ENCODE measurements around the gene GPC5.

GPC5 gene

DNA sequence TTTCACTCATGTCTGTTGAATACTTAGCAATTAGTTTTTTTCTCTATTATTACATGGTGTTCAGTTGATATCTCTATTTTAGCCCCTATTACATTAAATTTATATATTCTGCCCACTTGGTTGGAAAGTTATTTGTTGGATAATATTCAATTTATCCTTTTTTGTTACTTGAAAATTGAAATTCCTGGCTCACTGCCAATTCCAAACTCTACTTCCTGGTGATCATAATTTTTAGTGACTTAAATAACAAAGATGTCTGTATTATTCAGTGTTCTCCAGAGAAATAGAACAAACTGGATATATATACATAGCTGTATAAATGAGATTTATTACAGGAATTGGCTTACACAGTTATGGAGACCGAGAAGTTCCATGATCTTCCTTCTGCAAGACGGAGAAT is 93.6 kb downstream of the GPC5 start:
- TF ChIP-seq YY1 (IDR thresholded peaks at IDR 0.05; ENCODE audit: low read depth) (no peak), NFIC (IDR thresholded peaks at IDR 0.05) (peak; percentile 35; the same call in 1 of the 2 replicates)

DNA sequence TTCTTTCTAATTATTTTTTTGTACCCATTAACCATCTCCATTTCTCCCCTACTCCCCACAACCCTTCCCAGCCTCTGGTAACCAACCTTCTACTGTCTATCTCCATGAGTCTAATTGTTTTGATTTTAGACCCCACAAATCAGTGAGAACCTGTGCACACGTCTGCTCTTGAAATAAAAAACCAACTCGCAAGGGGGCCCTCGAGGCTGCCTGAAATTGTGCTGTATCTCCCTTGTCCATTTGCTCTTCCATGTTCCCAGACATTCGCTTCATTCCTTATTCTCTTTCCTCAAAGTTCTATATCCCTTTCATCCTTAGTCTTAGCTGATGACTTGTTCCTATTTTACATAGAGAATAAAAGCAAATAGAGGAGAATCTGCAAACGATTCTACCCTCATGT is 95.0 kb downstream of the GPC5 start:
- TF ChIP-seq FOXM1 (IDR thresholded peaks at IDR 0.05; ENCODE audit: borderline replicate concordance, low read depth) (no peak), RAD21 (IDR thresholded peaks at IDR 0.05; ENCODE audit: low read depth) (no peak), EP300 (IDR thresholded peaks at IDR 0.05; ENCODE audit: borderline replicate concordance) (no peak), NFIC (IDR thresholded peaks at IDR 0.05) (no peak), TEAD4 (IDR thresholded peaks at IDR 0.05) (no peak)

DNA sequence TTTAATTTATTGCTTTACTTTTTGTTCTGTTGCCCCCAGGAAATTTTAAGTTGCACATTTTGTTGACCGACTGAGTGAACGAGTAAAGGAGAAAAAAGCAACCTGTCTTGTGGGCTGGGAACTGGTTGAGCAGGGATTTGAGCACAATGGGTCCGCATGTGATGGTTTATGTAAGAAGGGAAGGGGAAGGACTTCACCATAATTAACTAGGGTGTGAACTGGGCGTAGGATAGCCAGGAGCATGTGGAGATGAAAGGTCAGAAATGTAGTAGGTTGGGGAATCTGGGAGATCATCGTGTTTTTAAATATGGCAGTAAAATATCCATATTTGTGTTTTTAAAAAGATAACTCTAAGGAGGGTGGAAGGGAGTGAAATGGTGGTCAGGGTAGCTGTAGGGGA is 99.9 kb downstream of the GPC5 start:
- TF ChIP-seq, protein P1, sequence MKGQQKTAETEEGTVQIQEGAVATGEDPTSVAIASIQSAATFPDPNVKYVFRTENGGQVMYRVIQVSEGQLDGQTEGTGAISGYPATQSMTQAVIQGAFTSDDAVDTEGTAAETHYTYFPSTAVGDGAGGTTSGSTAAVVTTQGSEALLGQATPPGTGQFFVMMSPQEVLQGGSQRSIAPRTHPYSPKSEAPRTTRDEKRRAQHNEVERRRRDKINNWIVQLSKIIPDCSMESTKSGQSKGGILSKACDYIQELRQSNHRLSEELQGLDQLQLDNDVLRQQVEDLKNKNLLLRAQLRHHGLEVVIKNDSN (IDR thresholded peaks at IDR 0.05): no peak
- TF ChIP-seq RAD21 (IDR thresholded peaks at IDR 0.05; ENCODE audit: low read depth) (no peak), EGR1 (IDR thresholded peaks at IDR 0.05) (no peak), TEAD4 (IDR thresholded peaks at IDR 0.05) (no peak), EP300 (IDR thresholded peaks at IDR 0.05; ENCODE audit: borderline replicate concordance) (no peak), ZBTB7A (IDR thresholded peaks at IDR 0.05; ENCODE audit: low read depth) (no peak), FOXM1 (IDR thresholded peaks at IDR 0.05; ENCODE audit: borderline replicate concordance, low read depth) (no peak), CREB1 (IDR thresholded peaks at IDR 0.05; ENCODE audit: low read depth) (no peak), YY1 (IDR thresholded peaks at IDR 0.05; ENCODE audit: low read depth) (no peak), TAF1 (IDR thresholded peaks at IDR 0.05; ENCODE audit: low read depth) (no peak), NFIC (IDR thresholded peaks at IDR 0.05) (no peak), CEBPB (IDR thresholded peaks at IDR 0.05) (no peak)
- TF ChIP-seq, protein P2, sequence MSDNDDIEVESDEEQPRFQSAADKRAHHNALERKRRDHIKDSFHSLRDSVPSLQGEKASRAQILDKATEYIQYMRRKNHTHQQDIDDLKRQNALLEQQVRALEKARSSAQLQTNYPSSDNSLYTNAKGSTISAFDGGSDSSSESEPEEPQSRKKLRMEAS (IDR thresholded peaks at IDR 0.05): no peak
- TF ChIP-seq, protein P3, sequence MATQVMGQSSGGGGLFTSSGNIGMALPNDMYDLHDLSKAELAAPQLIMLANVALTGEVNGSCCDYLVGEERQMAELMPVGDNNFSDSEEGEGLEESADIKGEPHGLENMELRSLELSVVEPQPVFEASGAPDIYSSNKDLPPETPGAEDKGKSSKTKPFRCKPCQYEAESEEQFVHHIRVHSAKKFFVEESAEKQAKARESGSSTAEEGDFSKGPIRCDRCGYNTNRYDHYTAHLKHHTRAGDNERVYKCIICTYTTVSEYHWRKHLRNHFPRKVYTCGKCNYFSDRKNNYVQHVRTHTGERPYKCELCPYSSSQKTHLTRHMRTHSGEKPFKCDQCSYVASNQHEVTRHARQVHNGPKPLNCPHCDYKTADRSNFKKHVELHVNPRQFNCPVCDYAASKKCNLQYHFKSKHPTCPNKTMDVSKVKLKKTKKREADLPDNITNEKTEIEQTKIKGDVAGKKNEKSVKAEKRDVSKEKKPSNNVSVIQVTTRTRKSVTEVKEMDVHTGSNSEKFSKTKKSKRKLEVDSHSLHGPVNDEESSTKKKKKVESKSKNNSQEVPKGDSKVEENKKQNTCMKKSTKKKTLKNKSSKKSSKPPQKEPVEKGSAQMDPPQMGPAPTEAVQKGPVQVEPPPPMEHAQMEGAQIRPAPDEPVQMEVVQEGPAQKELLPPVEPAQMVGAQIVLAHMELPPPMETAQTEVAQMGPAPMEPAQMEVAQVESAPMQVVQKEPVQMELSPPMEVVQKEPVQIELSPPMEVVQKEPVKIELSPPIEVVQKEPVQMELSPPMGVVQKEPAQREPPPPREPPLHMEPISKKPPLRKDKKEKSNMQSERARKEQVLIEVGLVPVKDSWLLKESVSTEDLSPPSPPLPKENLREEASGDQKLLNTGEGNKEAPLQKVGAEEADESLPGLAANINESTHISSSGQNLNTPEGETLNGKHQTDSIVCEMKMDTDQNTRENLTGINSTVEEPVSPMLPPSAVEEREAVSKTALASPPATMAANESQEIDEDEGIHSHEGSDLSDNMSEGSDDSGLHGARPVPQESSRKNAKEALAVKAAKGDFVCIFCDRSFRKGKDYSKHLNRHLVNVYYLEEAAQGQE (IDR thresholded peaks at IDR 0.05; ENCODE audit: low read depth): no peak

DNA sequence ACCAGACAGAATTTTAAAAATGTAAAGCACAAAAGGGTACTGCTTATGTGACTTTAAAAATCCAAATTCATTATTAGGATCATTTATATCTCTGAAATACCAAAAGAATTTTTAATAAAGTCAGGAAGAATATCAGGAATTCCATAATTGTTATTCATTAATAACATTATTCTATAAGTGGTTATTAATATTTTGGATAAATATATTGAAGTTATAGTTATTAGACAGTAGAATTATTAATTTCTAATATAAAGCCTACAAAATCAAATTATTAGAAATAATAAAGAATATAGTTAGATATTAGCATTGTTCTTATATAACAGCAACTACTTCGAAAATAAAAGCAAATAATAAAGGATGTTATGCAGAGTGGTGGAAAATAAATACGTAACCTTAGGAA is 105.8 kb downstream of the GPC5 start:
- no peak for TF ChIP-seq EGR1 (IDR thresholded peaks at IDR 0.05)
- TF ChIP-seq, protein P3 (IDR thresholded peaks at IDR 0.05; ENCODE audit: low read depth): no peak
- no peak for TF ChIP-seq TCF12 (IDR thresholded peaks at IDR 0.05; ENCODE audit: low read depth)
- TF ChIP-seq TAF1 (IDR thresholded peaks at IDR 0.05; ENCODE audit: low read depth): no peak
- TF ChIP-seq RAD21 (IDR thresholded peaks at IDR 0.05; ENCODE audit: low read depth): no peak
- TF ChIP-seq ZBTB7A (IDR thresholded peaks at IDR 0.05; ENCODE audit: low read depth): no peak
- no peak for TF ChIP-seq EP300 (IDR thresholded peaks at IDR 0.05; ENCODE audit: borderline replicate concordance)
- no peak for TF ChIP-seq FOXM1 (IDR thresholded peaks at IDR 0.05; ENCODE audit: borderline replicate concordance, low read depth)

DNA sequence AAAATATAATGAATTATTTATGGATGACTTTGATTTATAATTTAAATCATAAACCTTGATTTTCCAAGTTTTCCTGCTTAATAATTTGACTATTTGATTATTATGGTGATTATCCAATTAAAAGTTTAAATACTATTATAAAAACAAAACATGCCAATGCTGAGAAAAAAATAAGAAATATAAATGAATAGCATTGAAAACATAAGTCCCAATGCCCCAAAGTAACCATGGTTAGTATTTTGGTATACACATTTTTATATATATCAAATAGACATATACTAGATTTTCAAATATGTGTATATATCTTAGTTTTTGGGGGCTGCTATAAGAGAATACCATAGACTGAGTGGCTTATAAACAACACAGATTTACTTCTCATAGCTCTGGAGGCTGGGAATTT is 108.3 kb downstream of the GPC5 start:
- no peak for TF ChIP-seq ZBTB7A (IDR thresholded peaks at IDR 0.05; ENCODE audit: low read depth)
- no peak for TF ChIP-seq TAF1 (IDR thresholded peaks at IDR 0.05; ENCODE audit: low read depth)
- no peak for TF ChIP-seq YY1 (IDR thresholded peaks at IDR 0.05; ENCODE audit: low read depth)
- TF ChIP-seq, protein P3 (IDR thresholded peaks at IDR 0.05; ENCODE audit: low read depth): no peak
- TF ChIP-seq TCF12 (IDR thresholded peaks at IDR 0.05; ENCODE audit: low read depth): no peak
- TF ChIP-seq, protein P2 (IDR thresholded peaks at IDR 0.05): no peak
- no peak for TF ChIP-seq CEBPB (IDR thresholded peaks at IDR 0.05)
- no peak for TF ChIP-seq RAD21 (IDR thresholded peaks at IDR 0.05; ENCODE audit: low read depth)
- no peak for TF ChIP-seq CREB1 (IDR thresholded peaks at IDR 0.05; ENCODE audit: low read depth)

DNA sequence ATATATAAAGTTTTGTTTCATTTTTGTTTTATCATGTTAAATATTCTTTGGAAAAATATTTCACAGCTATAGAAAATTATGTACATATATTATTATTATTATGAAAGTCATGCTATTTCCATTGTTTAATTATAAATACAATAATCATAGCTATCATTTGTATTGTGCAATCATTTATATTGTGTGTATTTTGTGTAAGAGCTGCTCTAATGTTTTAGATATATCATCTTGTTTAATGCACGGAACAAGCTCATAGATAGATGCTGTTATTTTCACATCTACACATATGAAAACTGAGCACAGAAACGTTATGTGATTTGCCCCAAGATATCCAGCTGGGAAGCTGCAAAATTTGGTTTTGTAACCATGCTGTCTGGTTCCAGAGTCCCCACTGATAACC is 111.6 kb downstream of the GPC5 start:
- TF ChIP-seq TCF12 (IDR thresholded peaks at IDR 0.05; ENCODE audit: low read depth) (no peak), YY1 (IDR thresholded peaks at IDR 0.05; ENCODE audit: low read depth) (no peak), TEAD4 (IDR thresholded peaks at IDR 0.05) (no peak), CEBPB (IDR thresholded peaks at IDR 0.05) (no peak), CREB1 (IDR thresholded peaks at IDR 0.05; ENCODE audit: low read depth) (no peak), RAD21 (IDR thresholded peaks at IDR 0.05; ENCODE audit: low read depth) (no peak), EP300 (IDR thresholded peaks at IDR 0.05; ENCODE audit: borderline replicate concordance) (no peak)
- TF ChIP-seq, protein P3 (IDR thresholded peaks at IDR 0.05; ENCODE audit: low read depth): no peak
- TF ChIP-seq, protein P2 (IDR thresholded peaks at IDR 0.05): no peak
